Stimulated activated CD8-positive, alpha-beta memory T cell treated with anti-CD3 and anti-CD28 coated beads, Interleukin-15, amount 100 ng/mL, for 4 hours (primary cell): ENCODE measurements around the gene PRKCH.
"Not testable (repeated sequence)": the region's sequence is repeated elsewhere in the genome, so short reads cannot be mapped to it uniquely, and the experiment has no call there.

Experiments used
- DNase-seq, 2 donors: peaks; one replicate each; pipeline ENCODE4 v3.0.0-alpha.2; 2020; ENCODE audit warnings: low read depth in 2 of 2

The PRKCH gene

GRCh38 chr14:61308198-61308597 is 13.2 kb upstream of the PRKCH start:
- no peak for DNase-seq

GRCh38 chr14:61308701-61309100 is 12.7 kb upstream of the PRKCH start:
- not testable (repeated sequence) for DNase-seq

DNA sequence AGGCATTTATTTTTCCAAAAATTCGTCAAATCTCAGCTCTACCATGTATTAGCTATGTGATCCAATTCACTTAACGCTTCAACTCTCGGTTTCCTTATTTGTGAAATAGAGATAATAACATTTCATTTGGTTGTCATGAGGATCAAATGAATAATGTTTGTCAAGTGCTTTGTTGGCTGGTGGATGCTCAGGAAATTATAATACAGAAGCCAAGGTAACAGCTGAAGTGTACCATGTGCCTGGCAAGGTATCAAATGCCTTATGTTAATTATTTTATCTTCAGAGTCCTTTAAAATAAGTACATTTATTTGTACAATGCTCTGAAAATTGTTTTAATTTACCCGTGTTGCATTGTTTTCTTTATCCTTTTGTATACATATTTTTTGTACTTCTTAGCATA is 6.1 kb upstream of the PRKCH start:
- no peak for DNase-seq

DNA sequence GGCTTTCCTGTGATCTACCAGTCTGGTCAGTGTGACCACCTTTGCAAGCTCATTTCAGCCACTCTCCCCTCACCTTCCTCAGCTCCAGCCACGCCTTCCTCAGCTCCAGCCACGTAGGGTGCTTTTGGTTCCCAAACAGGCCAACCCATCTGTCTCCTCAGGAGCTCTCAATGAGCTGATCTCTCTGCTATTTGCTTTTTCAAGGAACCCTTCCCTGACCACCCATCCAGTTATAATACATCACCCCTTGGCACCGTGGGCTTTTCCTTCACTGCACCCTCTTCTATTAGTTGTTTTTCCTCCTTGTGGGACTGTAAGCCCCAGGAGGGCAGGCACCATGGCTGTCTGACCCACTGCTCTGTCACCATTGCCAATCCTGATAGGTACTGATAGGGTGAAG is 2.3 kb upstream of the PRKCH start:
- DNase-seq, result no peak

DNA sequence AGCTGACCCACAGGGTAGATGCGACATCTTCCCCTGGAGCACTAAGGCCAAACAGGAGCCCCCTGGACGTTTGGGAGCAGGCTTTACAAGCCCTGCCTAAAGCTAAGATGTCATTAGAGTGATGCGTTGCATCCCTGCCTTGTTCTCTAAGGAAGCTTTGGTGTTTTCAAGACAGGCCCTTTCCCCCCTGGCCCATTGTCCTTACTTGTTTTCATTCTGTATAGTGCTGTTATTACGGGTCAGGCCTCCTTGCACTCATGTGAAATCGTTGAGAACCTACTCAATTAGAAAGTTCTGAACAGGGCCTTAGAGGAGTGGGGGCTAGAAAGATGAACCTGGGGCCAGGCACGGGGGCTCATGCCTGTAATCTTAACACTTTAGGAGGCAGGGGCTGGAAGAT is 1.7 kb upstream of the PRKCH start:
- no peak for DNase-seq

- not testable (repeated sequence) for DNase-seq
Measured at GRCh38 chr14:61320170-61320569, 1.2 kb upstream of the PRKCH start.

DNA sequence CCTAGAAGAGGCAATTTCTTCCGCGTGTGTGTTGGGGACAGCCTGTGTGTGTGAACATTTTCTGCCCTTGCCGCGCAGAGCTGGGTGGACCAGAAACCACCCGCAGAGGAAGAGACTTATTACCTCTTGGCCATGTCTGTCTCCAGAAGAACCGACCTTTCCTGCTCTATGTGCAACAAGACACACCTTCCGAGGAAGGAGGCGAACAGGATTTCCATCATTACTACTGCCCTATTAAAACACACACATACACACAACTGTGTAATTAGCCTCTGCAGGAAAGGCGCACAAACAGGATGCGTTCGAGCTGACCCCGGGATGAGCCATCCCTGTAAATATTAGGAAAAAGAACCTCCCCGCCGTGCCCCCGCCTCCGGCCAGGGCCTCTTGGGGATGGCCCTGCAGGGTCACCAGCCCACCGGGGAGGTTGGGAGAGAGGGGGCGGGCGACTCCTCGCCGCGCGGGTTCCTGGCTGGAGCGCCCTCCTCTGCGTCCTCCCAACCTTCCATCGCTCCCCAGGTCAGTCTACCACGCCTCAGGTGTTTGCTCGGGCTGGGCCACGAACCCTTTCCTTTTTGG is 484 bp upstream of the PRKCH start:
- no peak for DNase-seq

GRCh38 chr14:61322011-61322798 is 826 bp downstream of the PRKCH start:
- no peak for DNase-seq

GRCh38 chr14:61322799-61323290 is 1.5 kb downstream of the PRKCH start:
- DNase-seq, result no peak

DNA sequence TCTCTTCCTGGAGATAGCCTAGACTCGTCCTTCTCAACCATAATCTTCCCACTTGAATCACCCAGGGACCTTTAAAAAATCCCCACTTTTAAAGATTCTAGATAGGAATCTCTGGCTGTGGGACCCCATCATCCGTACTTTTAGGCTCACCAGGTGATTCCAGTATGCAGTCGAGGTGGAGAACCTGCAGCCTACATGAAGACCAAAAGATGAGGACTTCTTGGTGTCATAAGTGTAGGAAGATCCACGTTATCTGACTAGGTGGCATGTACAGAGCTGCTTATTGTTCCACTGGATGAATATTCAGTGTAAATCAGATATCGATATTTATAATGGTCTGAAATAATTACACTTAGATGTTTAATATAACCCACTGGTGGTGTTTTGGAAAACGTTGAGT is 2.6 kb downstream of the PRKCH start:
- DNase-seq, result no peak

DNA sequence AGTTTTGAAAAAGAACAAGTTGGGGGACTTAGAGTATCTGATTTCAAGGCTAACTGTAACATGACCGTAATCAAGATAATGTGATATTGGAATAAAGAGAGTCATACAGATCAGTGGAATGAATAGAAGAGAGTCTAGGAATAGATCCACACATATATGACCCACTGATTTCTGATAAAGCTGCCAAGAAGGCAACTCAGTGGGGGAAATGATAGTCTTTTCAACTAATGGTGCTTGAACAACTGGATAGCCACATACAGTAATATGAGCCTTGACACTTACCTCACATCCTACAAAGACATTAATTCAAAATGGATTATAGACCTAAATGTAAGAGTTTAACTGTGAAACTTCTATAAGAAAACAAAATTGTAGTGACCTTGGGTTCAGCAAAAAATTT is 3.8 kb downstream of the PRKCH start:
- DNase-seq, result no peak

GRCh38 chr14:61326146-61326545 is 4.8 kb downstream of the PRKCH start:
- no peak for DNase-seq

DNA sequence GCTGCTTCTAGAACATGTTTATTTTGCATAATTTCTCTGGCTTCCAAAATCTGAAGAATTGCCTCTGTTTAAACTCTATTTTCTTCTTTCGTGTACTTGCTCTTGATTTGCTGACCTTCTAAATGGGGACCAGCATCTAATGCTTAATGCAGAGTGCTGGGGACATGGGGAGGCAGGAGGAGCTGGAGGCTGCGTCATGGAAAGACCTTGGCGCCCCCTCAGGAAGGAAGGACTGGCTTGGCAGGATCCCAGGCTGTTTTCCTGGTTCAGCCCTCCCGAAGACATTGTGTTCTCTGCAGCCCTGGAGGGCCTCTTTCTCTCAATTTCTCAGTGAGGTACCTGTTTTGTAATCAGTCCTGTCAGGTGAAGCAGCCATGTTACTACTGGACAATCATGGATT is 5.5 kb downstream of the PRKCH start:
- DNase-seq, result no peak

DNA sequence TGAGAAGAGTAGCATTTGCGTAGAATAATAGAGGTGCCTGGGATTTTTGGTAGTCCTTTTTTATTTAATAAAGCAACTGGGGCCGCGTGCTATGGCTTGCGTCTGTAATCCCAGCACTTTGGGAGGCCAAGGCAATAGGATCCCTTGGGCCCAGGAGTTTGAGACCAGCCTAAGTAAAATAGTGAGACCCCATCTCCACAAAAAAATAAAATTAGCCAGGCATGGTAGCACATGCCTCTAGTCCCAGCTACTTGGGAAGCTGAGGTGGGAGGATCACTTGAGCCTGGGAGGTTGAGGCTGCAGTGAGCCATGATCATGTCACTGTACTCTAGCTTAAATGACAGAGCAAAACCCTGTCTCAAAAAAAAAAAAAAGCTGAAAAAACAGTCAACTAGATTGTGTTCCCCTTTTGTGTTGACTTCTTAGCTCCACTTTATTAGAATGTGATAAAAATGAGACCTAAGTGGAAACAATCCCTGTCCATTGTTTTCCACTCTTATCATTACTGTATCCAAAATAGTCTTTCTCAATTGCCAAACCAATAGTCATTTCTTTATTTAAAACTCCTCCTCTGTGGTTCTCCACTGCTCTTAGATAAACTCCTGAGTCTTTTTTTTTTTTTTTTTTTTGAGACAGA is 7.4 kb downstream of the PRKCH start:
- DNase-seq, result no peak

DNA sequence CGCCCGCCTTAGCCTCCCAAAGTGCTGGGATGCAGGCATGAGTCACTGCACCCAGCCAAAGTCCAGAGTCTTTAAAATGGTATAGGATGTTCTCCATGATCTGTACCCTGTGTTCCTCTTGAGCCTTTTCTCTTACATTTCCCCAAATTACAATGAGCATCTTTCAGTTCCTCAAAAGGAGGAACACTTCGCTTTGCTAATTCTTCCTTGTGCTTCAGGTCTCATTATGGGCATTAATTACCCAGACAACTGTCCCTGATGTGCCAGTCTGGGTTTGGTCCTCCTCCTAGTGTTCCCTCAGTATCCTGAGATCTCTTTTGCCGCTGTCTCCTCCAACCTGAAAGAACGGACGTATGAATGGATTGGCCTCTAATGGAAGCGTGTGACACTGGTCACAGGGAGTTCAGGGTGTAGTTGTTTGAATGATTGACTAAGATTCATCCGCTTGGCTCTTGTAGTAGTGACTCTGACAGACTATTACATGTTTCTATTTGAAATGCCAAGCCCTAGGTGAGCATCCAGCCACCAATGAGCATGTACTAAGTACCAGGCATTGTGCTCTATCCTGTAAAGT is 8.2 kb downstream of the PRKCH start:
- DNase-seq, result no peak

DNA sequence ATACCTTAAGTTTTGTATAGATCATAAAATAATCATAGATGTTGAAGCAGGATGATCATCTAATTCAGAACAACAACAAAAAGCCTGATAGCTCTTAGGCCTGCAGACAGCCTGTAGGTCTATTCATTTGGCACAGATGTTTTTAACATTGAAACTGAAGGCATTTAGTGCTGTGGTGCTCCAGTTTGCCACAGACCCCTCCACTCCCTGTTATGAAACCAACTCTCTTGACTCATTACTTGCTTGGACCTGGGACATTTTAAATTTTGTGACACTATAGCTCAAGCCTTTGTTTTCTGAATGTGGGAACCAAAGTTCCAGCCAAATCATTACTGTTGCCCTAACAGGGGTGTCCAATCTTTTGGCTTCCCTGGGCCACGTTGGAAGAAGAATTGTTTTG is 9.1 kb downstream of the PRKCH start:
- DNase-seq, result no peak

- no peak for DNase-seq
Measured at GRCh38 chr14:61331992-61332657, 10.7 kb downstream of the PRKCH start.

DNA sequence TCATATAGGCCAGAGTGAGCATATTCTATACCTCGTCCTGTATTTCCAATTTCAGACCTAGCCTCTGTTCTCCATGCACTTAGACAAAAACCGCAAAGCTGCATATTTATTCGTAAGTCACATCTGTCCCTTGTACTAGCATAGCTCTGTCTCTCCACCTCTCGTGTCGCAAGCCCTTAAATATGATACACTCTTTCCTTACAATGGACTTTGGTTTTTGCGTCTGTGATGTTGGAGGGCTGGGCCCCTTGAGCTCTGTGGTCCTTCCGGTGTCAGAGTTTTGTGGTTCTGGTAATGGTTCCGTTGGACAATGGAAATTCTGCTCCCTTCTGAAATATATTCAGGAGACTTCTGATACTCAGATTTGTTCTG is 11.3 kb downstream of the PRKCH start:
- DNase-seq, result no peak

GRCh38 chr14:61333087-61333486 is 11.7 kb downstream of the PRKCH start:
- DNase-seq, result no peak

GRCh38 chr14:61334197-61334701 is 12.9 kb downstream of the PRKCH start:
- DNase-seq, result peak in 1 of 2 donors; percentile 11

DNA sequence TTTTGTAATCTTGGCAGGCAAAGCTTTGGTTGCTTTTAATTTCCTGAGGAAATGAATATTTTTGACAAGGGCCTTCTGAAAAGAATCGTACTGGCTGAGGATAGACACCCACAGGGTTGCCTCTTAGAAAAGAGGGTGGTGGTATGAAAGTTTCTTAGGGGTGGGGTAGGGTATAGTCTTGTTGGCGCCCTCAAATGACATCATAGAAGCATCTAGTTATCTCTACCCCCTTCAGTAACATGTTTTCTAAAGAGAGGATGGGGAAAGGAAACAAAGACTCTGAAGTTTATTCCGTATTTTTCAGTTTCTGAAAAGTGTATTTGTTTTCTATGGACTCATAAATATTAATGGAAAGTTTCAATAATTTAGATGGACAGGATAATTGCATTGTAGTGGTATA is 13.7 kb downstream of the PRKCH start:
- DNase-seq, result no peak

- DNase-seq, result no peak
Measured at GRCh38 chr14:61335671-61336275, 14.4 kb downstream of the PRKCH start.
